ENCODE measurements around the gene CYTH4.

DNA sequence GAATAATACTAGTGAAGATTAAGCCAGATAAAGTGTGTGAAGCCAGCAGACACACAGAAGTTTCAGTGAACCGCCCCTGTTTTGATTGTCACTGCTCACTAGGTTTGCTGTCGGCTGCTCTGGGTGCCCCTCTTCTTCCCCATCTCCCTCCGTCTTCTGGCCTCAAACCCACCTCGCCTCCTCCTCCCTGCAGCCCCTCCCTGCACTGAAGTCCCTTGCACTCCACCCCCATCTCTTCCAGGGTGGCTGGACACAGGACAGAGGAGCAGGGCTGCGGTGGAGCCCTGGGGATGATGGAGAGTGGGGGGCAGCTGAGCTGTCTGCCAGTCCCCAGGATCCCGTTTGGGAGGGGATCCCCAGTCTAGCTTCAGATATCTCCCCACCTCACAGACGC is 53.5 kb downstream of the CYTH4 start:
- TF ChIP-seq, protein P1, sequence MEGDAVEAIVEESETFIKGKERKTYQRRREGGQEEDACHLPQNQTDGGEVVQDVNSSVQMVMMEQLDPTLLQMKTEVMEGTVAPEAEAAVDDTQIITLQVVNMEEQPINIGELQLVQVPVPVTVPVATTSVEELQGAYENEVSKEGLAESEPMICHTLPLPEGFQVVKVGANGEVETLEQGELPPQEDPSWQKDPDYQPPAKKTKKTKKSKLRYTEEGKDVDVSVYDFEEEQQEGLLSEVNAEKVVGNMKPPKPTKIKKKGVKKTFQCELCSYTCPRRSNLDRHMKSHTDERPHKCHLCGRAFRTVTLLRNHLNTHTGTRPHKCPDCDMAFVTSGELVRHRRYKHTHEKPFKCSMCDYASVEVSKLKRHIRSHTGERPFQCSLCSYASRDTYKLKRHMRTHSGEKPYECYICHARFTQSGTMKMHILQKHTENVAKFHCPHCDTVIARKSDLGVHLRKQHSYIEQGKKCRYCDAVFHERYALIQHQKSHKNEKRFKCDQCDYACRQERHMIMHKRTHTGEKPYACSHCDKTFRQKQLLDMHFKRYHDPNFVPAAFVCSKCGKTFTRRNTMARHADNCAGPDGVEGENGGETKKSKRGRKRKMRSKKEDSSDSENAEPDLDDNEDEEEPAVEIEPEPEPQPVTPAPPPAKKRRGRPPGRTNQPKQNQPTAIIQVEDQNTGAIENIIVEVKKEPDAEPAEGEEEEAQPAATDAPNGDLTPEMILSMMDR (IDR thresholded peaks at IDR 0.05), result no peak
- TF ChIP-seq POLR2A (IDR thresholded peaks at IDR 0.05), result no peak
